PC-9 (cell line): ENCODE results near the gene APOA4. TPM values are rescaled to one million over a fixed set of nuclear protein-coding genes. Genes with fewer than 3 reads are reported as not detected.

ENCODE experiments used
- BruUV-seq: library from RNA; stranded (reverse); fragments of 400-500 nt; replicated peaks from 2 replicates; lab custom pipeline; 2021; lab: Mats Ljungman, UMichigan
- CTCF ChIA-PET: fragments of 300-600 bp; sonication (Branson Sonifier 250); formaldehyde crosslinking; loops from one replicate; lab custom pipeline; 2022; ENCODE audit warnings: antibody characterized with exemption; lab: Charles Lee
- POLR2A ChIA-PET: fragments of 300-600 bp; sonication (Branson Sonifier 250); formaldehyde crosslinking; loops from one replicate; lab custom pipeline; 2022; ENCODE audit warnings: antibody characterized with exemption; ENCODE audit not compliant: unreplicated experiment; lab: Charles Lee
- DNase-seq, 2 experiments: peaks; one replicate each; pipeline versions ENCODE4 v3.0.0 to v3.0.0-alpha.2; 2015 to 2022; ENCODE audit warnings: mixed read lengths in 1 of 2
- H2AFZ ChIP-seq: fragments of 200-600 bp; sonication (generic); 2 replicates; pipeline ENCODE4 v1.8.1; 2017; ENCODE audit warnings: antibody characterized with exemption
- H3F3A ChIP-seq: fragments of 200-600 bp; sonication (generic); 2 replicates; pipeline ENCODE4 v1.8.1; 2017; ENCODE audit warnings: antibody characterized with exemption, mild to moderate bottlenecking, low read depth; ENCODE audit not compliant: insufficient read depth
- H3K27ac ChIP-seq: fragments of 200-600 bp; sonication (generic); 2 replicates; pipeline ENCODE4 v1.6.1; 2016; ENCODE audit warnings: mixed run types
- H3K27me3 ChIP-seq: fragments of 200-600 bp; sonication (generic); 2 replicates; pipeline ENCODE4 v1.6.1; 2016; ENCODE audit warnings: low read depth, mixed run types; ENCODE audit not compliant: insufficient read depth
- H3K36me3 ChIP-seq: fragments of 200-600 bp; sonication (generic); 2 replicates; pipeline ENCODE4 v1.6.1; 2016; ENCODE audit warnings: low read depth, mixed run types
- H3K4me1 ChIP-seq: fragments of 200-600 bp; sonication (generic); replicated peaks from 2 replicates; pipeline ENCODE4 v1.6.1; 2016; ENCODE audit warnings: mixed run types; ENCODE audit not compliant: insufficient read depth
- H3K4me2 ChIP-seq: fragments of 200-600 bp; sonication (generic); 2 replicates; pipeline ENCODE4 v1.6.1; 2017; ENCODE audit warnings: mixed run types
- H3K4me3 ChIP-seq: fragments of 200-600 bp; sonication (generic); 2 replicates; pipeline ENCODE4 v1.6.1; 2016; ENCODE audit warnings: mixed run types
- H3K79me2 ChIP-seq: fragments of 200-600 bp; sonication (generic); 2 replicates; pipeline ENCODE4 v1.6.1; 2017; ENCODE audit warnings: low read depth, mixed run types
- H3K9me2 ChIP-seq: fragments of 200-600 bp; sonication (generic); 2 replicates; pipeline ENCODE4 v1.8.1; 2017; ENCODE audit warnings: mild to moderate bottlenecking; ENCODE audit not compliant: insufficient read depth
- H3K9me3 ChIP-seq: fragments of 200-600 bp; sonication (generic); 2 replicates; pipeline ENCODE4 v1.8.1; 2016; ENCODE audit warnings: low read depth; ENCODE audit not compliant: insufficient read depth
- H4K20me1 ChIP-seq: fragments of 200-600 bp; sonication (generic); 2 replicates; pipeline ENCODE4 v1.8.1; 2017; ENCODE audit not compliant: insufficient read depth
- CTCF ChIP-seq: fragments of 200-600 bp; sonication (generic); conservative IDR thresholded peaks from 2 replicates; pipeline ENCODE4 v1.6.1; 2017; ENCODE audit warnings: mixed run types, antibody characterized with exemption, mild to moderate bottlenecking, moderate library complexity
- EZH2 ChIP-seq: fragments of 200-600 bp; sonication (generic); IDR thresholded peaks from 2 replicates; pipeline ENCODE4 v1.8.0; 2017; ENCODE audit warnings: antibody characterized with exemption, low read depth
- intact Hi-C: fragments of 100-400 bp; cut with micrococcal nuclease; formaldehyde crosslinking; loops from one replicate; pipeline ENCODE4 v1.10.0; 2022; ENCODE audit not compliant: unreplicated experiment
- total RNA-seq: library from RNA; stranded (reverse); gene quantifications from 2 replicates; pipeline ENCODE4 v1.2.3, GENCODE V29; 2021

Gene APOA4
- total RNA-seq, 1 experiment from 2014 or later = not detected

- intact Hi-C loops = no loop called here
- Histone ChIP-seq H2AFZ (no peak overlapping the region), H3K9me3 (no peaks in the 10 kb centered on the region), H3K9me2 (no peaks in the 10 kb centered on the region), H4K20me1 (no peaks in the 10 kb centered on the region), H3K27ac (no peak overlapping the region), H3K4me3 (no peak overlapping the region), H3K79me2 (no peaks in the 10 kb centered on the region), H3K4me2 (no peak overlapping the region), H3K4me1 (no peaks in the 10 kb centered on the region), H3K27me3 (no peaks in the 10 kb centered on the region), H3F3A (0 out of 2 replicates have a peak, but pooled peaks cover 3% of the 10 kb centered on the region), H3K36me3 (no peaks in the 10 kb centered on the region)
- BruUV-seq = no TSS peak
- ChIA-PET CTCF (no interaction called here), POLR2A (interaction anchor here (0.6 kb wide), 1 partner anchor 359 kb away, joined by 37 read pairs; no protein-coding TSS in a partner anchor)
- no peak for TF ChIP-seq CTCF
- DNase-seq = no peak
These were observed 1.8 kb downstream of the APOA4 start for GRCh38 chr11:116821050-116821918.

GRCh38 chr11:116819049-116819448 is 4.1 kb downstream of the APOA4 start:
- POLR2A ChIA-PET = no interaction called here
- no peaks in the 10 kb centered on the region for H3K36me3 ChIP-seq
- H3K4me2 ChIP-seq = no peak overlapping the region
- DNase-seq = no peak
- H4K20me1 ChIP-seq = no peaks in the 10 kb centered on the region
- CTCF ChIA-PET = no interaction called here
- no peak overlapping the region for H2AFZ ChIP-seq
- H3K4me3 ChIP-seq = no peak overlapping the region
- H3F3A ChIP-seq = 0 out of 2 replicates have a peak, but pooled peaks cover 3% of the 10 kb centered on the region
- intact Hi-C loops = no loop called here
- no peaks in the 10 kb centered on the region for H3K9me3 ChIP-seq
- no peak overlapping the region for H3K27ac ChIP-seq
- no peaks in the 10 kb centered on the region for H3K4me1 ChIP-seq
- TF ChIP-seq EZH2 (no peak), CTCF (no peak)
- H3K27me3 ChIP-seq = no peaks in the 10 kb centered on the region
- no peaks in the 10 kb centered on the region for H3K9me2 ChIP-seq
- BruUV-seq = no TSS peak
- H3K79me2 ChIP-seq = no peaks in the 10 kb centered on the region

- no peak for TF ChIP-seq CTCF
- TF ChIP-seq EZH2 = no peak
- Histone ChIP-seq H2AFZ (no peak overlapping the region), H3K9me2 (no peaks in the 10 kb centered on the region), H3K79me2 (no peaks in the 10 kb centered on the region), H3K9me3 (no peaks in the 10 kb centered on the region), H3K4me3 (no peak overlapping the region), H3F3A (0 out of 2 replicates have a peak, but pooled peaks cover 3% of the 10 kb centered on the region), H3K27me3 (no peaks in the 10 kb centered on the region), H3K36me3 (no peaks in the 10 kb centered on the region), H3K4me1 (no peaks in the 10 kb centered on the region), H4K20me1 (no peaks in the 10 kb centered on the region), H3K4me2 (no peak overlapping the region), H3K27ac (no peak overlapping the region)
- ChIA-PET POLR2A (no interaction called here), CTCF (no interaction called here)
- BruUV-seq = no TSS peak
- no peak for DNase-seq
- intact Hi-C loops = no loop called here
These were observed 8.6 kb downstream of the APOA4 start for GRCh38 chr11:116814502-116814901.
